Iris pigment epithelial cell (primary cell): ENCODE measurements around the gene VWA3B.
A peak's percentile ranks its signal among the peaks of the same experiment; 100 is the strongest.
"Not testable (repeated sequence)": the region's sequence is repeated elsewhere in the genome, so short reads cannot be mapped to it uniquely, and the experiment has no call there.

ENCODE experiments used
- DNase-seq: peaks from one replicate; pipeline ENCODE4 v3.0.0-alpha.2; 2011; ENCODE audit warnings: low read depth

Gene VWA3B

GRCh38 chr2:98297817-98298682 lies 211.1 kb downstream of the VWA3B start:
- no peak for DNase-seq

DNA sequence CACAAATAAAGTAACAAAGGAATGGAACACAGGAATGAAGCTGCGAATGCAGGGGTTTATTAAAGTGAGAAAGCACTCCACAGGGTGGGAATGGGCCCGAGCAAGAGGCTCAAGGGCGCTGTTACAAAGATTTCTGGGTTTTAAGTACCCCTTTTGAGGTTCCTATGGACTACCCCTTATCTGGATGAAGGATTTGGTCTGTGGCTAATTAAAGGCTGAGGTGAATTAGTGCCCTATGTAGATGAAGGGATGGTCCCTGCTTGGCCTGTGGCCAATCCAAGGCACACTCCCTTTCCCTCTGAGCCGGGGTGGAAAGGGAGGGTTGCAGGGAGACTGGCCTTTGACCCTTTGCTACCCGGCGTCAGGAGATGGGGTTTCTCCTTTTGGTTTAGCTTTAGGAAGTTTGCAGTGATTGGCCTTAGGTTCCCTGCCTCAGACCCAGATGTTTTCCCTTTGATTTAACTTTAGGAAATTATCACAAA lies 211.8 kb downstream of the VWA3B start:
- DNase-seq, result no peak

- DNase-seq, result no peak
Observed at GRCh38 chr2:98299211-98299905, 212.4 kb downstream of the VWA3B start.

GRCh38 chr2:98300141-98300874 lies 213.3 kb downstream of the VWA3B start:
- DNase-seq, result no peak

DNA sequence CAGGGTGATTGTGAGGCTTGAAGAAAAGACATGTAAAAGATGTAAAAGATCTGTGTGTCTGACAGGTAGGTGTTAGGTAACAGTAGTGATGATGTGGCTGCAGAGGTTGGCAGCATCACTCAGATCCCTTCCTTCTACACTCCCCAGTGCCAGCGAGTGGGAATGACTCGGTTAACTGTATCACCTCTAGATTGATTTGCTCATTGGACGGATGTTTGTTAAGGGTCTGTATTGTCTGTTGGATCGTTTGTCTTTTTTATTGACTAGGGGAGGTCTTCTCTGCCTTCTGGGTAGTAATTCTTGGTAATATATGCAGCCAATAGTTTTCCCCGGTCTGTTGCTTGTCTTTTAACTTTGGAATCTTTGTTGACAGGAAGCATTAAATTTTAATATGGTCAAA lies 214.5 kb downstream of the VWA3B start:
- no peak for DNase-seq

- DNase-seq, result not testable (repeated sequence)
Observed at GRCh38 chr2:98307131-98307696, 220.2 kb downstream of the VWA3B start.

DNA sequence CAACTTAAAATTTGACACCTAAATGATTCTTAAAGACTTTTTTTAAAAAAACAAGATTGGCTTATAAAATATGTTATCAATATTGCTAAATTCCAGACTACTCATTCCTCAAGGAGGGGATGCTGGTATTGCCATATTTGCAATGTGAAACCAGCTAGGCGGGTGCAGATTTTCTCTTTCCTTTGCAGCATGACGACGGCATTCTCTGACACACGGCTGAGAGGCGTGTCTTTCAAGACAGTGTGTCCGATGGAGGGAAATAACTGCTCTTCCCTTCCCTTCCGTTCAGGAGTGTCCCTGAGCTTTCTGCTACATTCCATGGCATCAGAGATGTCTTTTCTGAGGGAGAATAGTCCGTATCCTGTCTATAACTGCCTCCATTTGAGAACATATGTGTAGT lies 221.1 kb downstream of the VWA3B start:
- DNase-seq, result peak; percentile 39

- no peak for DNase-seq
Observed at GRCh38 chr2:98308532-98308931, 221.6 kb downstream of the VWA3B start.

DNA sequence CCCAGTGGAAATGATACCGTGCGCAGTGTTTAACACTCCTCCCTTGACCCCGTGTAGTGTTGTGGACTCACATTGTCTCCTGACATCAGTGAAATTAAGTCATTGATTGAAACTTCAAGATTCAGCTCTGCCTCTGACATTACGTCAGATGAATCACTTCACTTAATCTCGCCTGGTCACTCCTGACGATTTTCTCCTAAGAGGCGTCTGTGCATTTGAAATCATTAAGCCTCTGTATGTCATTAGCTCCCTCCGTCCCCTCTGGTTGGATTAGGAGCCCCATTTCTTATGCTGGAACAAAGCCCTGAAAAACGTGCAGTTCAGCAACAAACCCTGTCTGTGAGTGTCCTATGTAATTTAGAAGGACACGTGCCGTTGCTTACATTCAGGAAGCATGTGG lies 222.6 kb downstream of the VWA3B start:
- no peak for DNase-seq

DNA sequence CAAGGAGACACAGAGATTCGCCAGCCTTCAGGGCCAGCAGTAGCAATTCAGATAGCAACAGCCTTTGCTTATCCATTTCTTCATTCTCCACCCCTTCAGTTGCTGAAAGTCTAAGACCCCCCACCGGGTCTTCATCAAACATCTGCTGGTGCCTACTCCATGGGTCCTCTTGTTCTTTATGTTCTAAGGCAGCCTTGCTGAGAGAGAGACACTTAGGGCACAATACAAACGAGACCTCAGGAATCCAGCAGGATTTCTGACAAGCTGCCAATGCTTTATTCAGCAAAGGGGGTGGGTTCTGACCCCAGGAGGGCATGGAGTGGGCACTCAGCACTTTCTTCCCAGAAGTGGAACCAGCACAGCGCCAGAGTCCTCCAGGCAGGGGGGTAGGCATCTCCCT lies 223.0 kb downstream of the VWA3B start:
- no peak for DNase-seq

- DNase-seq, result no peak
Observed at GRCh38 chr2:98311090-98311489, 224.1 kb downstream of the VWA3B start.

- DNase-seq, result no peak
Observed at GRCh38 chr2:98311771-98312545, 225.0 kb downstream of the VWA3B start.

DNA sequence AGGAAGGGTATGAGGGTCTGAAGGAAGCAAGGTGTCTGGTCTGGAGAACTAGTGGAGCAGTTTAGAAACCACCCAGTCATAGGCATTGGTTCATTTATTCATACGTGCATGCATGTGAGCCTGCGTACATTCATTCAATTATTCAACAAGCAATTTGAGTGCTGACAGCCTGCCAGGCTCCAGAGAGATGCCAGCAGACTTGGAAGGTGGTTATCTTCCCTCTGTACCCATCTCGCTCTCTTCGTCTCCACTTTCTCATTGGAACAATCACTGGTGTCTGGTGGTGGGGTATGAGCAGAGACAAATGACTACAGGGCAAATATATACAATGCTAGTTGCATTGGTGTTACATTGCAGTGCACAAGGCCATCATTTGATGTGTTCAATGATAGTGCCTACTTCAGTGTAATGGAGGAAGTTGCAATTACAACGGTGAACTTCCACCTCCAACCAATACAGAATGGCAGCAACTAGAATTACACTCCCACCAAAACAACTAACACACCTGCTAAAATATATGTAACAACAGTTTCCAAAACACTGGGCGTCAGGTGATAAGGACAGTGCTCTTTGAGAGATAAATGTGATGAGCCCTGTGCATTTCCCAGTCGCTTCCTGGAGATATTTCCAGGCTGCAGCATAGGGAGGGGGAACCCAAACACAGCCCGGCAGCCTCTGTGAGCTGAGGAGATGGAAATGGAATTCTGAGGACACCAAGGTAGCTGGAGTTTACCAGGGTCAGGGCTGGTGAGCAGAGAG lies 226.7 kb downstream of the VWA3B start:
- no peak for DNase-seq

GRCh38 chr2:98314251-98314650 lies 227.3 kb downstream of the VWA3B start:
- DNase-seq, result no peak

DNA sequence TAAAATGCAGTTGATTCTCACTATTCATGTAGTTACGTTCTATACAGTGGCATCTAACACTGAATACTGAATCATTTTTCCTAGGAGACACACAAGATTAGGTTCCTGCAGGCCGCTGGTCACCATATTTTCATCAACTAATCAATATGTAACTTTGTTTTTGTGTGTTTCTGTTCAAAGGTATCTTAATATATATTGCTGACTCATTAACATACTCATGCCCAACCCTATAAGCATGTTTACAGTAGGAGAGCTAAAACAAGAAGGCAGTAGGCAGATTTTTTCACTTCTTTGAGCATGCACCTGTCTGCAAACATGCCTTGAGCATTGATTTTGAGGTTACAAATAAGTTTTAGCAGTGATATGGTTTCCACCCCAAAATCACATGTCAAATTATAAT lies 229.0 kb downstream of the VWA3B start:
- DNase-seq, result no peak

GRCh38 chr2:98317214-98317613 lies 230.2 kb downstream of the VWA3B start:
- no peak for DNase-seq

GRCh38 chr2:98320171-98320570 lies 233.2 kb downstream of the VWA3B start:
- DNase-seq, result not testable (repeated sequence)

GRCh38 chr2:98324181-98324580 lies 237.2 kb downstream of the VWA3B start:
- peak; percentile 81 for DNase-seq

GRCh38 chr2:98327776-98328175 lies 240.8 kb downstream of the VWA3B start:
- no peak for DNase-seq

DNA sequence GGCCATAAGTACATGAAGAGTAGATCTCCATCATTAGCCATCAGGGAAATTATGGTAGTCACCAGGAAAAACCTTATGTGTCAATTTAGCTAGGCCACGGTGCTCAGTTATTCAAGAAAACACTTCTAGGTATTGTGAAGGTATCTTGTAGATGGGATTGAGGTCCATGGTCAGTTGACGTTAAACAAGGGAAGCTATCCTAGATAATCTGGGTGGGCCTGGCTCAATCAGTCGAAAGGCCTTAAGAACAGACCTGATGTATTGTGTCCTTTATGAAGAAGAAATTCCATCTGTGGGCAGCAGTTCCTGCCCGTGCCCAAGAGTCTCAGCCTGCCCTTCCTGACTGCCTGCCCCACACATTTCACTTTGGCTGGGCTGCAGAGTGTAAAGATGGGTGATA lies 242.6 kb downstream of the VWA3B start:
- no peak for DNase-seq

- no peak for DNase-seq
Observed at GRCh38 chr2:98332989-98333388, 246.0 kb downstream of the VWA3B start.
